ENCODE results near the gene PDE1A.

PDE1A gene

GRCh38 chr2:182142062-182142461 is 284.8 kb downstream of the PDE1A start:
- no peak for DNase-seq (ENCODE audit: low read depth in 2 of 3, low spot score in 2 of 3)

GRCh38 chr2:182134201-182134600 is 292.6 kb downstream of the PDE1A start:
- DNase-seq (ENCODE audit: low read depth in 2 of 3, low spot score in 2 of 3), result no peak

GRCh38 chr2:182133195-182133891 is 293.5 kb downstream of the PDE1A start:
- no peak for DNase-seq (ENCODE audit: low read depth in 2 of 3, low spot score in 2 of 3)

- no peak for DNase-seq (ENCODE audit: low read depth in 2 of 3, low spot score in 2 of 3)
Observed at GRCh38 chr2:182132605-182133004, 294.2 kb downstream of the PDE1A start.

GRCh38 chr2:182128821-182129707 is 297.8 kb downstream of the PDE1A start:
- DNase-seq (ENCODE audit: low read depth in 2 of 3, low spot score in 2 of 3), result no peak

GRCh38 chr2:182117196-182117595 is 309.6 kb downstream of the PDE1A start:
- no peak for DNase-seq (ENCODE audit: low read depth in 2 of 3, low spot score in 2 of 3)

- DNase-seq (ENCODE audit: low read depth in 2 of 3, low spot score in 2 of 3), result no peak
Observed at GRCh38 chr2:182116774-182117173, 310.1 kb downstream of the PDE1A start.

GRCh38 chr2:182115258-182115657 is 311.6 kb downstream of the PDE1A start:
- no peak for DNase-seq (ENCODE audit: low read depth in 2 of 3, low spot score in 2 of 3)

GRCh38 chr2:182113334-182113733 is 313.5 kb downstream of the PDE1A start:
- DNase-seq (ENCODE audit: low read depth in 2 of 3, low spot score in 2 of 3), result no peak

GRCh38 chr2:182110347-182110746 is 316.5 kb downstream of the PDE1A start:
- DNase-seq (ENCODE audit: low read depth in 2 of 3, low spot score in 2 of 3), result no peak

GRCh38 chr2:182103526-182103925 is 323.3 kb downstream of the PDE1A start:
- no peak for DNase-seq (ENCODE audit: low read depth in 2 of 3, low spot score in 2 of 3)

GRCh38 chr2:182101263-182101662 is 325.6 kb downstream of the PDE1A start:
- DNase-seq (ENCODE audit: low read depth in 2 of 3, low spot score in 2 of 3), result no peak

- DNase-seq (ENCODE audit: low read depth in 2 of 3, low spot score in 2 of 3), result no peak
Observed at GRCh38 chr2:182098648-182099047, 328.2 kb downstream of the PDE1A start.

- DNase-seq (ENCODE audit: low read depth in 2 of 3, low spot score in 2 of 3), result no peak
Observed at GRCh38 chr2:182097571-182098164, 329.2 kb downstream of the PDE1A start.

- DNase-seq (ENCODE audit: low read depth in 2 of 3, low spot score in 2 of 3), result no peak
Observed at GRCh38 chr2:182090486-182090885, 336.4 kb downstream of the PDE1A start.

All from activated CD8-positive, alpha-beta memory T cell treated with anti-CD3 and anti-CD28 coated beads for 48 hours (primary cell).